ENCODE measurements around the gene PIP5K1C.

Gene PIP5K1C

DNA sequence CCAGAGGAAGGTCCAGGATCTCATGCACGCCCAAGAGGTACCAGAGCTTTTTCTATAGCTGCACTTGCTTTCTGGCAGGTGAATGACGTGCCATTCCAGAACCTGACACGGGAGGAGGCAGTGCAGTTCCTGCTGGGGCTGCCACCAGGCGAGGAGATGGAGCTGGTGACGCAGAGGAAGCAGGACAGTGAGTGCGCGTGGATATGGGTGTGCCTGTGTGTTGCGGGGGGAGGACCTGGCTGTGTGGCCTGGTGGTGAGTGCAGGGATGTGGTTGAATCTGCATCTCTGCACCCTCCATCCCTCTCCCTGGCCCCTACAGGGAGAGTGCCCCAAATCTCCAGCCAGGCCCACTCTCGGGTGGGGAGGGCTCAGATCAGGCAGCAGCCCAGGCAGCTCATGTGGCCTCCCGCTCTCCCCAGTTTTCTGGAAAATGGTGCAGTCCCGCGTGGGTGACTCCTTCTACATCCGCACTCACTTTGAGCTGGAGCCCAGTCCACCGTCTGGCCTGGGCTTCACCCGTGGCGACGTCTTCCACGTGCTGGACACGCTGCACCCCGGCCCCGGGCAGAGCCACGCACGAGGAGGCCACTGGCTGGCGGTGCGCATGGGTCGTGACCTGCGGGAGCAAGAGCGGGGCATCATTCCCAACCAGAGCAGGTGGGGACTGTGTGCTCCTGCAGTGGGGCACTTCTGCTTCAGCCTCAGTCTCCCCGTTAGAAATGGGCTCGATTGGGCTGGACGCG is 38.4 kb upstream of the PIP5K1C start:
- TF ChIP-seq, protein P1, sequence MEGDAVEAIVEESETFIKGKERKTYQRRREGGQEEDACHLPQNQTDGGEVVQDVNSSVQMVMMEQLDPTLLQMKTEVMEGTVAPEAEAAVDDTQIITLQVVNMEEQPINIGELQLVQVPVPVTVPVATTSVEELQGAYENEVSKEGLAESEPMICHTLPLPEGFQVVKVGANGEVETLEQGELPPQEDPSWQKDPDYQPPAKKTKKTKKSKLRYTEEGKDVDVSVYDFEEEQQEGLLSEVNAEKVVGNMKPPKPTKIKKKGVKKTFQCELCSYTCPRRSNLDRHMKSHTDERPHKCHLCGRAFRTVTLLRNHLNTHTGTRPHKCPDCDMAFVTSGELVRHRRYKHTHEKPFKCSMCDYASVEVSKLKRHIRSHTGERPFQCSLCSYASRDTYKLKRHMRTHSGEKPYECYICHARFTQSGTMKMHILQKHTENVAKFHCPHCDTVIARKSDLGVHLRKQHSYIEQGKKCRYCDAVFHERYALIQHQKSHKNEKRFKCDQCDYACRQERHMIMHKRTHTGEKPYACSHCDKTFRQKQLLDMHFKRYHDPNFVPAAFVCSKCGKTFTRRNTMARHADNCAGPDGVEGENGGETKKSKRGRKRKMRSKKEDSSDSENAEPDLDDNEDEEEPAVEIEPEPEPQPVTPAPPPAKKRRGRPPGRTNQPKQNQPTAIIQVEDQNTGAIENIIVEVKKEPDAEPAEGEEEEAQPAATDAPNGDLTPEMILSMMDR (IDR thresholded peaks at IDR 0.05; ENCODE audit: control insufficient read depth, extremely low read depth, insufficient read depth) = no peak
- DNase-seq (ENCODE audit: low read depth) = no peak
- H3K4me3 ChIP-seq (ENCODE audit: low read depth, low read length) = no peak overlapping the region

DNA sequence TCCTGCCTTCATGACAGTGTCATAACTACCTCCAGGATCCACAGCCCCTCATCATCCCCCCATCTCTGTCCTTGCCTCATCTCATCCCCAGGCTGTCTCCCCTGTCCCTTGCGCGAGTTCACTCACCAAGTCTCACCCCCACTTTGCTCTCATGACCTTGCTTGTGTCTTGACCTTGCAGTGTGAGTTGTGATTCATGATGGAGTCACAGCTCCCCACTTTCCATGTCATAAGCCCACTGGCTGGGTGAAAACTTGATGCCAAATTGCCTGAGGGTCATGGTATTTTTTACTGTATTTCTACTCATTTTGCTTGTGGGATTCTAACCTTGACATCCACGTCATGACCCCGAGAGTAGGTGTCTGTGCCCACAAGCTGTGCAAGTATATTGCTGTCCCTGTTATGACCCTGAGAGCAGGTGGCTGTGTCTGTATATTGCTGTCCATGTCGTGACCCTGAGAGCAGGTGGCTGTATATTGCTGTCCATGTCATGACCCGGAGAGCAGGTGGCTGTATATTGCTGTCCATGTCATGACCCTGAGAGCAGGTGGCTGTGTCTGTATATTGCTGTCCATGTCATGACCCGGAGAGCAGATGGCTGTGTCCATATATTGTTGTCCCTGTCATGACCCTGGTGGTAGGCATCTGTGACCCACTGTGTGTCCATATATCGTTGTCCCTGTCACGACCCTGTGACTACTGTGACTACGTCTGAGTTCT is 37.4 kb upstream of the PIP5K1C start:
- no peak for DNase-seq (ENCODE audit: low read depth)
- no peak overlapping the region for H3K4me3 ChIP-seq (ENCODE audit: low read depth, low read length)
- TF ChIP-seq, protein P1 (IDR thresholded peaks at IDR 0.05; ENCODE audit: control insufficient read depth, extremely low read depth, insufficient read depth) = no peak

DNA sequence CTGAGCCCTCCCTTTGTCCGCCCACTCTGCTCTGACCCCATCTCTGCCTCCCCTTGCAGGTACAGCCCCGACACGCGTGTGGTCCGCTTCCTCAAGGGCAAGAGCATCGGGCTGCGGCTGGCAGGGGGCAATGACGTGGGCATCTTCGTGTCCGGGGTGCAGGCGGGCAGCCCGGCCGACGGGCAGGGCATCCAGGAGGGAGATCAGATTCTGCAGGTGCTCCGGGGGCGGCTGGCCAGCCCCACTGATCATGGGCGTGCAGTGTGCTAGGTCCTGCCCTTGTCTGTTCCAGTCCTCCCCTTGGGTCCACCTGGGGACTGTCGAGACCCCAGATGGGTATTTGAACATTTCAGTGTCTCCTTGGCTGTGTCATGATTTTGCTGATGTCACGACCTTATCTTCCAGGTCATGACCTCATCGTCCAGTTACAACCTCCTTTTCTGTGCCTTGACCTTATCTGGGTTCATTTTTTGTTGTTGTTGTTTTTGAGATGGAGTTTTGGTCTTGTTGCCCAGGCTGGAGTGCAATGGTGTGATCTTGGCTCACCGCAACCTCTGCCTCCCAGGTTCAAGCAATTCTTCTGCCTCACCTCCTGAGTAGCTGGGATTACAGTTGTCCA is 35.9 kb upstream of the PIP5K1C start:
- H3K4me3 ChIP-seq (ENCODE audit: low read depth, low read length) = no peak overlapping the region
- TF ChIP-seq, protein P1 (IDR thresholded peaks at IDR 0.05; ENCODE audit: control insufficient read depth, extremely low read depth, insufficient read depth) = no peak
- DNase-seq (ENCODE audit: low read depth) = no peak

DNA sequence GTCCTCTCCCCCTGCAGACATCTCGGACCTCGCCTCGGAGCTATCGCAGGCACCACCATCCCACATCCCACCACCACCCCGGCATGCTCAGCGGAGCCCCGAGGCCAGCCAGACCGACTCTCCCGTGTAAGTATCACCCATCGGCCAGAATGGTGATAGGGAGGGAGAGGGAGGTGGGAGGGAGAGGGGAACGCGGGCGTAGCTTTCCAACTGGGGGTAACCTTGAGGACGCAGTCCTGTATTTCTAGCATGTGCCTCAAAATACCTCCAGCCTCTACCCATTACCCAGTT is 34.0 kb upstream of the PIP5K1C start:
- no peak overlapping the region for H3K4me3 ChIP-seq (ENCODE audit: low read depth, low read length)
- TF ChIP-seq, protein P1 (IDR thresholded peaks at IDR 0.05; ENCODE audit: control insufficient read depth, extremely low read depth, insufficient read depth) = no peak
- DNase-seq (ENCODE audit: low read depth) = no peak

DNA sequence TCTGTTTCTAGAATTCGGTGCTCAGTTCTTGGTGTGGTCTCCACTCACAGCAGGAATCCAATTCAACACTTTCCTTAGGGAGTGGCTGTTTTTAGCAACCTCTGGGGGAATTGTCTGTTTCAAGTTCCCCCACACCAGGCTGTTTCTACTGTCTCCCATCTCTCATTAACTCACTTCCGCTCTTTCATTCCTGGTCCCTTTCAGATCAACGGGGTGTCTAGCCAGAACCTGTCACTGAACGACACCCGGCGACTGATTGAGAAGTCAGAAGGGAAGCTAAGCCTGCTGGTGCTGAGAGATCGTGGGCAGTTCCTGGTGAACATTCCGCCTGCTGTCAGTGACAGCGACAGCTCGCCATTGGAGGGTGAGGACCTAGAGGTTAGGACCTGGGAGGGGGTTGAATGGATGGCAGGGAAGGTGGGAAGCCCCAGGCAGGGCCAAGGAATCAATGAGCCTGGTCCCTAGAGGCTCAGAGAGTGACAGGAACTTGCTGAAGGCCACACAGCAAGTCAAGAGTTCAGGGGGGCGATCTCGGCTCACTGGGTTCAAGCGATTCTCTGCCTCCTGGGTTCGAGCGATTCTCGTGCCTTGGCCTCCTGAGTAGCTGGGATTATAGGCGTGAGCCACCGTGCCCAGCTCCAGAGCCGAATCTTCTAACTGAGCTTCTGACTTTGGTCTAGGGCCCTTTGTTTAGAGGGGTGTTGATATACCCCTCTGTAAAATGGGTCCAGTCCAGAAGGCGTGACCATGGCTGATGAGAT is 33.5 kb upstream of the PIP5K1C start:
- no peak for DNase-seq (ENCODE audit: low read depth)
- TF ChIP-seq, protein P1 (IDR thresholded peaks at IDR 0.05; ENCODE audit: control insufficient read depth, extremely low read depth, insufficient read depth) = no peak
- H3K4me3 ChIP-seq (ENCODE audit: low read depth, low read length) = no peak overlapping the region

DNA sequence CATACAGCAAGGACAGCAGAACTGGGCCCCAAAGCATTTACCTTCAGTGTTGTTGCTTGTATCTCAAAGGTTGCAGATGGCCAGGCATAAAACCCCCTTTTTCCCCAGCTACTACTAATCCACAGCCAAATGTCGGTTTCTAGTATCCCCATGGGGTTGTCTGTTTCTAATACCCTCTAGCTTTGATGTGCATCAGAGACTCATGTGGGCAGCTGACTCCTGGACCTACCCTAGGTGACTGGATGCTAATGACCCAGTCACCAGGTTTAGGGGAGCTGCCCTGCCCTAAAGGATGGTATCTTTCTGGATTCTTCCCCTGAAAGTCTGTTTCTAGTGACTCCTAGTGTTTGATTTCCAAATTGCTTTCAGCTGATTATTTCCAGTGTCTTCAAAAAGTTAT is 31.8 kb upstream of the PIP5K1C start:
- no peak overlapping the region for H3K4me3 ChIP-seq (ENCODE audit: low read depth, low read length)
- no peak for DNase-seq (ENCODE audit: low read depth)
- TF ChIP-seq, protein P1 (IDR thresholded peaks at IDR 0.05; ENCODE audit: control insufficient read depth, extremely low read depth, insufficient read depth) = no peak

Measured in LNCaP clone FGC (cell line).